Measurements from ENCODE around the gene ZSWIM3.

GRCh38 chr20:45834797-45835161, 22.6 kb upstream of the ZSWIM3 start:
- TF ChIP-seq EP300 (IDR thresholded peaks at IDR 0.05; ENCODE audit: low read depth) (no peak), CTCF (IDR thresholded peaks at IDR 0.05) (no peak)
